Sciatic nerve (tissue), 2 donors: Measurements from ENCODE around the gene ELK1. TPM values are rescaled to one million over a fixed set of nuclear protein-coding genes. Genes with fewer than 3 reads are reported as not detected.
A peak's percentile ranks its signal among the peaks of the same experiment; 100 is the strongest.
"Not testable (repeated sequence)": the region's sequence is repeated elsewhere in the genome, so short reads cannot be mapped to it uniquely, and the experiment has no call there.

ENCODE experiments used
- ATAC-seq: fragments of 200-7000 bp; cut with Tn5 transposase; one replicate; pipeline ENCODE4 v1.9.1; 2020; ENCODE audit warnings: mild to moderate bottlenecking, moderate library complexity
- DNase-seq: peaks from one replicate; pipeline ENCODE4 v3.0.0-alpha.2; 2020; ENCODE audit warnings: low spot score
- intact Hi-C: fragments of 100-400 bp; cut with DNase I; formaldehyde crosslinking; loops from one replicate; pipeline ENCODE4 v1.14.2; 2022
- total RNA-seq: library from RNA; stranded (reverse); fragmentation: NEBNext Ultra II Directional; extraction: Animal tissue kit (Norgen Biotek cat#: 25700); gene quantifications from one replicate; pipeline ENCODE4 v1.2.1, GENCODE V29; 2021
- donor health status: DM: no; HTN: no; CAD: no.
- donor health status: DM: no; HTN: no; CAD: no.

ELK1 gene, protein sequence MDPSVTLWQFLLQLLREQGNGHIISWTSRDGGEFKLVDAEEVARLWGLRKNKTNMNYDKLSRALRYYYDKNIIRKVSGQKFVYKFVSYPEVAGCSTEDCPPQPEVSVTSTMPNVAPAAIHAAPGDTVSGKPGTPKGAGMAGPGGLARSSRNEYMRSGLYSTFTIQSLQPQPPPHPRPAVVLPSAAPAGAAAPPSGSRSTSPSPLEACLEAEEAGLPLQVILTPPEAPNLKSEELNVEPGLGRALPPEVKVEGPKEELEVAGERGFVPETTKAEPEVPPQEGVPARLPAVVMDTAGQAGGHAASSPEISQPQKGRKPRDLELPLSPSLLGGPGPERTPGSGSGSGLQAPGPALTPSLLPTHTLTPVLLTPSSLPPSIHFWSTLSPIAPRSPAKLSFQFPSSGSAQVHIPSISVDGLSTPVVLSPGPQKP
- 24.1 TPM for total RNA-seq

DNA sequence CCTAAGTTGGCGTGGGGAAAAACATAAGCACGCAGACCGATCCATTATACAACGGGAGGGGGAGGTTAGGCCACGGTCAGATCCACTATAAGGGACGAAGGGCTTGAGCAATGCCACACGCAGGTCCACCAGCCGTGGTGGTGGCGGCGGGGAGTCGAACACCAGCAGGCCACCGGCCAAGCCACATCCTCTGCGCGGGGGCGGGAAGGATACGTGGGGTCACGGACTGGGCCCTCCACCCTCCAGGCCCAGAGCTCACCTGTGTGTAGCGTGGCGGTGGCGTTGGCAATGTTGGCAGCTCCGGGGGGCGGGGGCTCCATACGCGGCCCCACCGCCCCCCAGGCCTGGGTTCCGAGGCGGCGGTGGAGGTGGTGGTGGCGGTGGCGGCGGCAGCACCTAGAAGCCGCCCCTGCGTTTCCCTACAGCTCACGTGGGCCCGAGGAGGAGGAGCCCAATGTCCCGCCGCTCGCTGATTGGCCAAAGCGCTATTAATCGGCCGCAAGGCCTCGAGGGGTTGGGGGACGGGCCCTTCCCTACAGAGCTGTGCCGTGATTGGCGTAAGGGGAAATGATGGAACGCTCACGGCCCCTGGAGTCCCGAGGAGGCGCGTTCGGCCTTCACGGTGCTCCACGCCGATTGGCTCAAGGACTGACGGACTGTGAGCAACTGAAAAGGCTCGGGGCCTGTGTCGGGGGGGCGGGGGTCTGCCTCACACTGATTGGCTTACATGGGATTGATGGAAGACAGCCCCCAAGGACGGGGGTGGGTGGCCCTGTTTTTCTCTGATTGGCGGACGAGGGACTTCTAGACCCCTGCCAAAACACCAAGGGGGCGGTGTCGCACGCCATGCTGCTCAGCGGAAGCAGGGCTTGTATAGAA lies at the start of gene ELK1:
ELK1 (minus strand) TSS at position 400 of the 879 bp plus-strand sequence. CDS start 9,122 bp downstream, outside the sequence.
- ATAC-seq (peak; percentile 98), DNase-seq (peak; percentile 94)
- intact Hi-C loops, result no loop called here

DNA sequence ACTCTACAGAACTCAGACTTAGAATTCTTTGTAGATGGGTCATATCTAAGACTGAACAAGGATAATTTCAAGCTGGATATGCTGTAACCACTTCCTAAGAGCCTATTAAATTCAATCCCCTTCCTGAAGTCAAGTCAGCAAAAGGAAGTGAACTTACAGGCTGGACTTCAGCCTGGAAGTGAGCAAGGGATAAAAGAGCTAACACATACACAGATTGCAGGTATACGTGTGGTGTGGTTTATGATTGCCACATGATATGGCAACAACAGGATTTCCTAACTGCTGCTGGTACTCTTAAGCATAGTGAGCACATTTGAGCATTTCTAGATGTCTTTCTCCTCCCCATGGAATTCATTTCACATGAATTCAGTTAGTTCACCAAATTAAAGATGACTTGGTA lies 46.8 kb upstream of the ELK1 start:
- intact Hi-C loops, result no loop called here
- DNase-seq (no peak), ATAC-seq (no peak)

- ATAC-seq, result no peak
- no peak for DNase-seq
- intact Hi-C loops, result no loop called here
Observed at GRCh38 chrX:47690175-47690574, 39.8 kb upstream of the ELK1 start.

DNA sequence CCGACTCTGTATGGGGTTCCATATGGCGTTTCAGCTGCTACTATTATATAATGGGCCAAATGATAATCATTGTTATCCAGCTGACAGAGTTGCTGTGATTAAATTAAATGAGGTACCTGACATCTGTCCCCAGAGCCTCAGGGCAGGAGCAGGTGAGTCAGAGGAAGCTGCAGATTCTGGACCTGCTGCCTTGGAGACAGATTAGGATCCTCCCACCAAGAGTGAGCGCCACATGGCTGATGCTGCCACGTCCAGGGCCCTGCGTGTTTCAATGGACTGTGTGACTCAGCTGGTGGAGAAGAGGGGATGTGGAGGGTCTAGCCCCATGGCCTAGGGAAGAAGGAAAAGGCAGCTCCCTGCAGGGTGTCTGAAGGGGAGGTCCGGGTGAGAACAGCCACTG lies 36.9 kb upstream of the ELK1 start:
- ATAC-seq (no peak), DNase-seq (no peak)
- intact Hi-C loops, result no loop called here

GRCh38 chrX:47683829-47684205 lies 33.5 kb upstream of the ELK1 start:
- no peak for DNase-seq
- ATAC-seq, result no peak
- intact Hi-C loops, result no loop called here

DNA sequence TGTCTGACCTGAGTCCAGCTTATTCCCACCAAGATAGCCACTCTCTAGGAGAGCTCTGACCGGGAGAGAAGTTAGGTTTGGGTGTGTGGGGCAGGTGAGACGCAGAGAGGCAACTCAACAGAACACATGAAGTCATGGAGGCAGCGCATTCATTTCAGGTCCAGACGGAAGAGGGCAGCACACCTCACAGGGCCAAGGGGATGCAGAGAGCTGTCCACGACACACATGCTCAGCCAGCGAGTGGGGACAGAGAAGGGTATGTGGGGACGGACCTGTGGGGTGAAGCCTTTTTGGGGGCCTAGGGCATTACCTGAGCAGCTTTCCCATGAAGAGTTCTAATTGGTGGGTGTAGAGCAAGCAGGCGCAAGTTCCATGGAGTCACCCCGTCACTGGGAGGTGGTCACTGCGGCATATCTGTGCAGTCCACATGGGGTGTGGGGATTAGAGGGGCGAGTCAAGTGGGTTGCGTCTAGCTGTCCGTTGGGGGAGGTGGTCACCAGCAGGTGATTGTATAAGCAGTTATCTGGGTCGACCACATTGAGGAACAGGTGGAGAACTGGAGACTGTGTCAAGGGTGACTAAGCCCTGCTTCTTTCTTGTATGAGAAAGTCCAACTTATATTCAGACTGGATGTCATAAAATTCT lies 32.9 kb upstream of the ELK1 start:
- intact Hi-C loops, result no loop called here
- DNase-seq, result no peak
- no peak for ATAC-seq

DNA sequence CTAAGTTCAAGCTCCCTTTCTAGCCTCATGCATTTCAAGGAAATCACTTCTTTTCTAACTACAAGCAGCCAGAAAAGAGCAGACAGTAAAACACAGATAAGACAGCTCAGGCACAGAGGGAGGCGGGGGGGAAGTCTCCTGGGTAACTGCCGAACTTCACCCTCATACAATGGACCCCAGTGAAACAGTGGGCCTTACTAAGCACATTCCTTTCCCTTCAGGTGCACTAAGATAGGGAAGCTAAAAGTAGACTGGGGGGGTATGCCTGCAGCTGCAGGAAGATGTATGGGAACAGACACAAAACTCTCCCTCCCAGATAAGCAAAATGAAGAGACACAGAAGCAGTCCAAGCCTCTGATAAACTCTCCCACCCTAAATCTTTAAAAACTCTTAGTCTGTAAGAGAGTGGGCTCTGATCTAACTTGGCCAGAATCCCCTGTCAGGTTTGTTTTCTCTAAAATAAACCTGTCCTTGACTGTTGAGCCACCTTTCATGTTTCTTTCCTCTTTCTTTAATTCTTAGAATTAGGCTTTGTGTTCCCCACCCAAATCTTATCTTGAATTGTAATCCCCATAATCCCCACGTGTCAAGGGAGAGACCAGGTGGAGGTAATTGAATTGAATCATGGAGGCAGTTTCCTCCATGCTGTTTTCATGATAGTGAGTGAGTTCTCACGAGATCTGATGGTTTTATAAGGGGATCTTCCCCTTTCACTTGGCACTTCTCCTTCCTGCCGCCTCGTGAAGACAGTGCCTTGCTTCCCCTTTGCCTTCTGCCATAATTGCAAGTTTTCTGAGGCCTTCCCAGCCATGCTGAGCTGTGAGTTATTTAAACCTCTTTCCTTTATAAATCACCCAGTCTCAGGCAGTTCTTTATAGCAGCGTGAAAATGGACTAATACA lies 25.8 kb upstream of the ELK1 start:
- intact Hi-C loops, DNase-seq, ATAC-seq: not testable (repeated sequence)

DNA sequence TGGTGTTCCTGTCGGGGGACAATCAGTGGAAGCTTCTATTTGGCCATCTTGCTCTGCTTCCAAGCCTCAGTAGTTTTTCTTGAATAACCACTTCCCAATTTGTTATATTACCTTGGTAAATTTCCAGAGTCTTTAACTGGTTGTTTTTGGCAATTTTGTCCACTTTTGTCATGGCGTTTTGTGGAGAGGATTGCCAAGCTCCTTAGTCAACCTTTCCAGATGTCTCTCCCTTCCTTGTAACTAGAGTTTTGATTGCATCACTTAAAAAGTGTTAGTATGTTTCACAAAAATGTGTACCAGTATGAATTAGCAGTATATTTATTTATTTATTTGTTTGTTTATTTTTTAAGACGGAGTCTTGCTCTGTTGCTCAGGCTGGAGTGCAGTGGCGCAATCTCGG lies 24.4 kb upstream of the ELK1 start:
- intact Hi-C loops, result no loop called here
- no peak for ATAC-seq
- DNase-seq, result no peak

GRCh38 chrX:47665797-47666196 lies 15.4 kb upstream of the ELK1 start:
- ATAC-seq, intact Hi-C loops, DNase-seq: not testable (repeated sequence)

DNA sequence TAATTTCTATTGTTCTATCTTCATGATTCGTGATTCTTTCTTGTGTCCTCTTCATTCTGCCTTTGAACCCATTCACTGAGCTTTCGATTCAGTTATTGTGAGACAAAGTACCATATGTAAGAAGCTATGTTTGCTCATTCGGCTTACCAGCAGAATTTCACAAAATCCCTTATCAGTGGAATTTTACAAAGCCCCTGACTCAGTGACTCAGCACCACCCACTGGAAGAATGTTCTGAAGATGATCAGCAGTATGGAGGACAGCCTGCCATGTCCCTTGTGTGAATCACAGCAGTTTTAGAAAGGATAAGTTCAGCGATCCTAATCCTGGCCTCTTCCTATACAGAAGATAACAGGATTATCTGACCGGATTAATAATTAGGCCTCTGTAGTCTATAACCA lies 14.4 kb upstream of the ELK1 start:
- DNase-seq (no peak), ATAC-seq (no peak)
- intact Hi-C loops, result no loop called here

DNA sequence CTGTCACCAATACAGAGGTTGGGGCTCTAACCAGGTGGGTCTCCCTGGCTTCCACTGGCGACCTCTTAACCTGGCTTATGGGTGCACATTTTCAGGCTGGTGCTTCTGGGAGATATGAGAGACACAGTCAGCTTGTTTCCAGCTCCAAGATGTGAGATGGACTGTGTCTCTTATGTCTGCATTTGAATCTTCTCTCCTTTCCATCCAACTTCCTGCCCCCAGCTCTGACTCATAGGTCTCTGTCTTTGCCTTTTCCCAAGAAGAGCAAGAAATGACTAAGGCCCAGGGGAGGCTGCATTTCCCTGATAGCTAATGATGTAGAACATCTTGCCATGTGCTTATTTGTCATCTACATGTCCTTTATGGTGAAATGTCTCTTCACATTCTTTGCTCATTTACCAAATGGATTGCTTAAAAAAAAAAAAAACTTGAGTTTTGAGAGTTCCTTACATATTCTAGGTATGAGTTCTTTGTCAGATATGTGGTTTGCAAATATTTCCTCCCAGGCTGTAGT lies 11.8 kb upstream of the ELK1 start:
- DNase-seq (no peak), ATAC-seq (no peak)
- intact Hi-C loops, result no loop called here

DNA sequence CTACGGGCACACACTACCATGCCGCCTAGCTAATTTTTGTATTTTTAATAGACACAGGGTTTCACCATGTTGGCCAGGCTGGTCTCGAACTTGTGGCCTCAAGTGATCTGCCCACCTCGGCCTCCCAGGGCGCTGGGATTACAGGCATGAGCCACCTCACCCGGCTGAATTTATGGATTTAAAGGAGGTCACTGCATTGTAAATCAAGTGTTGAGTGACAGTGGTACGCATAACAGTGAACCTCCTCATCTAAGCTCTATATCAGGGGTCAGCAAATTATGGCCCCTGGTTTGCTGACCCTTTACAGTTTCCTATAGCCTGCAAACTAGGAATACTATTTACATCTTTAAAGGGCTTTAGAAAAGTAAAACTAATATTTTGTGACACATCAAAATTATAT lies 11.2 kb upstream of the ELK1 start:
- DNase-seq (no peak), ATAC-seq (no peak)
- intact Hi-C loops, result no loop called here

GRCh38 chrX:47659421-47659726 lies 9.0 kb upstream of the ELK1 start:
- ATAC-seq (no peak), DNase-seq (no peak)
- intact Hi-C loops, result no loop called here

GRCh38 chrX:47658684-47659420 lies 8.5 kb upstream of the ELK1 start, which contains the start of gene UXT:
Gene UXT (minus strand): TSS chrX:47659180. CDS start chrX:47658927, 253 bp downstream.
- DNase-seq (peak; percentile 95), ATAC-seq (peak; percentile 97)
- intact Hi-C loops, result no loop called here

DNA sequence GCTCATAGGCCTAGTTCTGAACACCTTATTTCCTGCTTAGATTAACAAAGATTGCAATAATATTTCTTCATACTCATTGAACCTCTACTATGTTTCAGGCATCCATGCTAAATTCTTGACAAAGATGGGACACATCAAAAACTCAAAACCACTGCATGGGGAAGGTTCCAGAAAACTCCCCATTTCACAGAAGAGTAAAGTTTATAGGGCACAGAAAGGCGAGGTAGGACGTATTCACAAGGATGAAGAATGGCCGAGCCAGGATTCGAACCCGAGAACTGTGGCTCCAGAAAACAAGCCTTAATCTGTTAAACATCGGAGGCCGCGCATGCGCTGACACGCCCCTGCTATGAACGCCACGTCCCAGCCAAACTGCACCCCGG lies 7.9 kb upstream of the ELK1 start:
- no peak for ATAC-seq
- intact Hi-C loops, result no loop called here

GRCh38 chrX:47651043-47651905 lies 911 bp upstream of the ELK1 start:
- DNase-seq, result no peak
- intact Hi-C loops, result no loop called here
- peak; percentile 10 for ATAC-seq

More for the DNA sequence above, 7.9 kb upstream of the ELK1 start:
- no peak for DNase-seq

DNA sequence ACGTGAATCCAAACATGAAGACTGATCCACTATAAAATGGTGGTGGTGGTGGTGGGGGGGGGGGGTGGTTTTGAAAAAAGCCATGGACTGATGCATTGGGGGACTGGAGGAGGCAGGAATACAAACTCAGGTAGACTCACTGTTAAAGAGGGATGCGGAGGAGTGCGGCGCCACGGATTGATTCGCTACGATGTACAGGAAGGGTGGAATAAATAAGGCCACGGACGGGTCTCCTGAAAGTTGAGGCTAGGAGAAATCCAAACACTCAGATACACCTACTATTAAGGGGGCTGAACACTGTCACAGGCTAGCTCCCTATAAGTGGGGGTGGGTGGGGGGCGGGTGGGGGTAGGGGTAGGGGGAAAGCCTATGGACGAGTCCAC lies 591 bp downstream of the ELK1 start:
- no peak for ATAC-seq

More for the DNA sequence above, 591 bp downstream of the ELK1 start:
- no peak for DNase-seq
- intact Hi-C loops, result no loop called here
